H9 (cell line): ENCODE measurements around the gene POLG2. TPM values are rescaled to one million over a fixed set of nuclear protein-coding genes. Genes with fewer than 3 reads are reported as not detected.

Source experiments
- DNase-seq: peaks from one replicate; pipeline ENCODE4 v3.0.0-alpha.2; 2017
- H2AFZ ChIP-seq: one replicate; pipeline ENCODE4 v1.6.1; 2013; ENCODE audit warnings: mild to moderate bottlenecking, low read length, control low read depth, moderate library complexity
- H2AK5ac ChIP-seq: 2 replicates; pipeline ENCODE4 v1.6.1; 2013; ENCODE audit warnings: low read length, control low read depth, mixed read lengths; ENCODE audit not compliant: insufficient read length
- H2BK120ac ChIP-seq: one replicate; pipeline ENCODE4 v1.6.1; 2013; ENCODE audit warnings: low read depth, mild to moderate bottlenecking, low read length, control low read depth, inconsistent platforms; ENCODE audit not compliant: poor library complexity, severe bottlenecking
- H2BK12ac ChIP-seq: 2 replicates; pipeline ENCODE4 v1.6.1; 2013; ENCODE audit warnings: low read length, control low read depth, mixed read lengths, low read depth; ENCODE audit not compliant: insufficient read length
- H2BK15ac ChIP-seq: 2 replicates; pipeline ENCODE4 v1.6.1; 2013; ENCODE audit warnings: low read depth, low read length, control low read depth
- H2BK20ac ChIP-seq: one replicate; pipeline ENCODE4 v1.6.1; 2013; ENCODE audit warnings: low read depth, mild to moderate bottlenecking, low read length, control low read depth, inconsistent platforms; ENCODE audit not compliant: poor library complexity, severe bottlenecking
- H2BK5ac ChIP-seq: 2 replicates; pipeline ENCODE4 v1.6.1; 2013; ENCODE audit warnings: low read length, control low read depth, mixed read lengths; ENCODE audit not compliant: insufficient read length
- H3K14ac ChIP-seq: 2 replicates; pipeline ENCODE4 v1.6.1; 2013; ENCODE audit warnings: low read length, control low read depth; ENCODE audit not compliant: insufficient read depth
- H3K18ac ChIP-seq: 2 replicates; pipeline ENCODE4 v1.6.1; 2013; ENCODE audit warnings: low read depth, mild to moderate bottlenecking, mixed read lengths, low read length, control low read depth; ENCODE audit not compliant: insufficient read length
- H3K23ac ChIP-seq: 2 replicates; pipeline ENCODE4 v1.6.1; 2013; ENCODE audit warnings: low read length, control low read depth, mixed read lengths, low read depth; ENCODE audit not compliant: insufficient read length
- H3K23me2 ChIP-seq: 2 replicates; pipeline ENCODE4 v1.6.1; 2013; ENCODE audit warnings: low read depth, mild to moderate bottlenecking, mixed read lengths, low read length, control low read depth; ENCODE audit not compliant: insufficient read length, poor library complexity, severe bottlenecking
- H3K27ac ChIP-seq: 2 replicates; pipeline ENCODE4 v1.5.1; 2013; ENCODE audit warnings: low read length, control low read depth, mixed read lengths, low read depth; ENCODE audit not compliant: insufficient read length
- H3K27me3 ChIP-seq: 2 replicates; pipeline ENCODE4 v1.6.1; 2013; ENCODE audit warnings: low read length, control low read depth, inconsistent platforms; ENCODE audit not compliant: insufficient read depth
- H3K4ac ChIP-seq: 2 replicates; pipeline ENCODE4 v1.6.1; 2013; ENCODE audit warnings: low read depth, mild to moderate bottlenecking, control low read depth, inconsistent platforms, low read length, moderate library complexity
- H3K4me1 ChIP-seq: 2 replicates; pipeline ENCODE4 v1.6.1; 2013; ENCODE audit warnings: low read length, control low read depth, inconsistent platforms; ENCODE audit not compliant: insufficient read depth
- H3K4me2 ChIP-seq: 2 replicates; pipeline ENCODE4 v1.6.1; 2013; ENCODE audit warnings: low read length, control low read depth, mixed read lengths; ENCODE audit not compliant: insufficient read length, insufficient read depth
- H3K56ac ChIP-seq: 2 replicates; pipeline ENCODE4 v1.6.1; 2013; ENCODE audit warnings: low read depth, mild to moderate bottlenecking, mixed read lengths, low read length, control low read depth; ENCODE audit not compliant: insufficient read length
- H3K79me1 ChIP-seq: 2 replicates; pipeline ENCODE4 v1.6.1; 2013; ENCODE audit warnings: low read depth, mild to moderate bottlenecking, moderate library complexity, low read length, control low read depth, inconsistent platforms; ENCODE audit not compliant: insufficient read depth, poor library complexity, severe bottlenecking
- H3K79me2 ChIP-seq: 2 replicates; pipeline ENCODE4 v1.6.1; 2013; ENCODE audit warnings: low read length, control low read depth, inconsistent platforms; ENCODE audit not compliant: insufficient read depth
- H3K9ac ChIP-seq: 2 replicates; pipeline ENCODE4 v1.6.1; 2013; ENCODE audit warnings: low read length, control low read depth, mixed read lengths; ENCODE audit not compliant: insufficient read length; ENCODE audit errors: extremely low read depth
- H3K9me3 ChIP-seq: one replicate; pipeline ENCODE4 v1.6.1; 2013; ENCODE audit warnings: low read depth, low read length, inconsistent platforms; ENCODE audit not compliant: control insufficient read depth
- H3T11ph ChIP-seq: one replicate; pipeline ENCODE4 v1.6.1; 2013; ENCODE audit warnings: mild to moderate bottlenecking, low read length, control low read depth, inconsistent platforms
- H4K20me1 ChIP-seq: one replicate; pipeline ENCODE4 v1.6.1; 2013; ENCODE audit not compliant: control insufficient read depth, insufficient read length, insufficient read depth
- H4K5ac ChIP-seq: 2 replicates; pipeline ENCODE4 v1.6.1; 2013; ENCODE audit warnings: low read depth, mild to moderate bottlenecking, mixed read lengths, low read length, control low read depth; ENCODE audit not compliant: insufficient read length
- H4K8ac ChIP-seq: replicated peaks from 2 replicates; pipeline ENCODE4 v1.6.1; 2013; ENCODE audit warnings: low read length, control low read depth, mixed read lengths, low read depth; ENCODE audit not compliant: insufficient read length
- H4K91ac ChIP-seq: 2 replicates; pipeline ENCODE4 v1.6.1; 2013; ENCODE audit warnings: low read depth, mild to moderate bottlenecking, moderate library complexity, mixed read lengths, low read length, control low read depth; ENCODE audit not compliant: insufficient read length
- H3K27ac Mint-ChIP-seq, 3 experiments: 2 replicates in 2 of 3; 3 replicates in 1 of 3; pipeline ENCODE4 v1.8.0; 2020 to 2021; ENCODE audit warnings: mixed read lengths in 3 of 3, mild to moderate bottlenecking in 1 of 3, moderate library complexity in 1 of 3
- H3K27me3 Mint-ChIP-seq: 2 replicates; pipeline ENCODE4 v1.8.0; 2021; ENCODE audit warnings: low read depth, mild to moderate bottlenecking, moderate library complexity, mixed read lengths
- H3K36me3 Mint-ChIP-seq, 3 experiments: 2 replicates in 2 of 3; 3 replicates in 1 of 3; pipeline ENCODE4 v1.8.0; 2020 to 2021; ENCODE audit warnings: low read depth in 3 of 3, mixed read lengths in 3 of 3; ENCODE audit not compliant: insufficient read depth in 1 of 3
- H3K4me1 Mint-ChIP-seq, 2 experiments: 2 replicates each; pipeline ENCODE4 v1.8.0; 2020; ENCODE audit warnings: mixed read lengths in 2 of 2
- H3K4me3 Mint-ChIP-seq, 2 experiments: 2 replicates in 1 of 2; 3 replicates in 1 of 2; pipeline ENCODE4 v1.8.0; 2020 to 2021; ENCODE audit warnings: mild to moderate bottlenecking in 2 of 2, mixed read lengths in 2 of 2, moderate library complexity in 1 of 2
- H3K9me3 Mint-ChIP-seq, 2 experiments: 2 replicates in 1 of 2; 3 replicates in 1 of 2; pipeline ENCODE4 v1.8.0; 2020; ENCODE audit warnings: mild to moderate bottlenecking in 2 of 2, mixed read lengths in 2 of 2, moderate library complexity in 1 of 2
- WGBS: extraction: QIAGEN DNeasy Blood & Tissue Kit; methylation state at CpG from one replicate; pipeline ENCODE4 v1.1.7; 2013; ENCODE audit warnings: missing lambda C conversion rate, low lambda C conversion rate, mixed read lengths; ENCODE audit not compliant: insufficient read length; ENCODE audit errors: extremely low coverage; 5-methylcytosine and 5-hydroxymethylcytosine counted together
- total RNA-seq: library from RNA; stranded (reverse); gene quantifications from 2 replicates; pipeline ENCODE4 v1.2.1, GENCODE V29; 2021
- TF ChIP-seq, protein P1 (sequence below): fragments of 200-600 bp; sonication (generic); conservative IDR thresholded peaks from 3 replicates; pipeline ENCODE4 v1.8.0; 2021; ENCODE audit warnings: antibody characterized with exemption, mild to moderate bottlenecking

The POLG2 gene
- total RNA-seq, 1 experiment from 2014 or later, result 35.5 TPM

DNA sequence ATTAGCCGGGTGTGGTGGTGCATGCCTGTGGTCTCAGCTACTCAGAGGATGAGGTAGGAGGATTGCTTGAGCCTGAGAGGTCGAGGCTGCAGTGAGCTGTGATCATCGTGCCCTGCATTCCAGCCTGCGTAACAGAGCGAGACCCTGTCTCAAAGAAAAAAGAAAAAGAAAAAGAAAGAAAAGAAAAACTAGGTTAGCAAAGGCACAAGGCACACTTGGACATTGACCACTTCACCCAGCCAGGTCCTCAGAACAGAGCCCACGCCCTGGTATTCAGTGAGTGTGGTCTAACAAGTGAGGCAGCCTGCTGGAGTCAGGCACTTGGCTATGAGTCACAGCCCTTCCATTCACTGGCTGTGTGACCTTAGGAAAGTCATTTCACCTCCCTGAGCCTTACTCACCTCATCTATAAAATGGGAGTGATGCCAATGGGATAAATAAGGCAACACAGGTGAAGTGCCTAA is 37.5 kb downstream of the POLG2 start:
- no peak overlapping the region for H2BK20ac ChIP-seq
- no peak overlapping the region for H3K27ac ChIP-seq
- H3K23ac ChIP-seq, result no peak overlapping the region
- no peak overlapping the region for H2BK15ac ChIP-seq
- DNase-seq, result no peak
- no peaks in the 10 kb centered on the region; a peak in 1 of 7 replicates for H3K36me3 Mint-ChIP-seq
- H3K23me2 ChIP-seq, result no peaks in the 10 kb centered on the region
- H3K14ac ChIP-seq, result no peak overlapping the region
- no peak overlapping the region for H2BK120ac ChIP-seq
- H2BK5ac ChIP-seq, result no peak overlapping the region
- H3K9me3 ChIP-seq, result no peaks in the 10 kb centered on the region
- WGBS, result no CpG with 5 or more reads among the region's 6 CpGs
- H3K4ac ChIP-seq, result no peak overlapping the region
- no peak overlapping the region for H2AK5ac ChIP-seq
- no peak overlapping the region for H2BK12ac ChIP-seq
- no peak overlapping the region for H3K4me2 ChIP-seq
- no peaks in the 10 kb centered on the region for H3K4me1 Mint-ChIP-seq
- H4K8ac ChIP-seq, result no peak overlapping the region
- no peaks in the 10 kb centered on the region for H3K4me1 ChIP-seq
- H3K27me3 Mint-ChIP-seq, result no peaks in the 10 kb centered on the region; the same call in 1 of the 2 replicates
- TF ChIP-seq, protein P1, sequence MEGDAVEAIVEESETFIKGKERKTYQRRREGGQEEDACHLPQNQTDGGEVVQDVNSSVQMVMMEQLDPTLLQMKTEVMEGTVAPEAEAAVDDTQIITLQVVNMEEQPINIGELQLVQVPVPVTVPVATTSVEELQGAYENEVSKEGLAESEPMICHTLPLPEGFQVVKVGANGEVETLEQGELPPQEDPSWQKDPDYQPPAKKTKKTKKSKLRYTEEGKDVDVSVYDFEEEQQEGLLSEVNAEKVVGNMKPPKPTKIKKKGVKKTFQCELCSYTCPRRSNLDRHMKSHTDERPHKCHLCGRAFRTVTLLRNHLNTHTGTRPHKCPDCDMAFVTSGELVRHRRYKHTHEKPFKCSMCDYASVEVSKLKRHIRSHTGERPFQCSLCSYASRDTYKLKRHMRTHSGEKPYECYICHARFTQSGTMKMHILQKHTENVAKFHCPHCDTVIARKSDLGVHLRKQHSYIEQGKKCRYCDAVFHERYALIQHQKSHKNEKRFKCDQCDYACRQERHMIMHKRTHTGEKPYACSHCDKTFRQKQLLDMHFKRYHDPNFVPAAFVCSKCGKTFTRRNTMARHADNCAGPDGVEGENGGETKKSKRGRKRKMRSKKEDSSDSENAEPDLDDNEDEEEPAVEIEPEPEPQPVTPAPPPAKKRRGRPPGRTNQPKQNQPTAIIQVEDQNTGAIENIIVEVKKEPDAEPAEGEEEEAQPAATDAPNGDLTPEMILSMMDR, result no peak
- H3K27ac Mint-ChIP-seq, result peak overlapping the region in 1 of 3 experiments; percentile 82; a peak in 2 of 7 replicates
- H3K9me3 Mint-ChIP-seq, result no peaks in the 10 kb centered on the region
- no peaks in the 10 kb centered on the region for H4K20me1 ChIP-seq
- H3K79me2 ChIP-seq, result no peaks in the 10 kb centered on the region
- no peak overlapping the region for H4K91ac ChIP-seq
- H3K9ac ChIP-seq, result no peak overlapping the region
- H3T11ph ChIP-seq, result no peak overlapping the region
- H3K79me1 ChIP-seq, result no peaks in the 10 kb centered on the region
- H3K56ac ChIP-seq, result no peak overlapping the region
- H3K18ac ChIP-seq, result no peak overlapping the region
- no peak overlapping the region for H3K4me3 Mint-ChIP-seq
- H3K27me3 ChIP-seq, result no peaks in the 10 kb centered on the region
- no peak overlapping the region for H2AFZ ChIP-seq
- H4K5ac ChIP-seq, result no peak overlapping the region
